Fibroblast of pulmonary artery (primary cell): ENCODE data around the gene B3GALT4.

Experiments used
- DNase-seq: peaks from one replicate; pipeline ENCODE4 v3.0.0-alpha.2; 2010; ENCODE audit warnings: low read depth
- H3K4me3 ChIP-seq: replicated peaks from 2 replicates; pipeline ENCODE4 v1.5.1; 2011; ENCODE audit warnings: low read depth, mild to moderate bottlenecking, control low read depth, low read length, moderate library complexity
- TF ChIP-seq, protein P1 (sequence below): IDR thresholded peaks from 2 replicates; pipeline ENCODE4 v1.5.1; 2011; ENCODE audit warnings: mild to moderate bottlenecking, control low read depth, low read length, inconsistent platforms; ENCODE audit errors: missing control alignments

Gene B3GALT4

DNA sequence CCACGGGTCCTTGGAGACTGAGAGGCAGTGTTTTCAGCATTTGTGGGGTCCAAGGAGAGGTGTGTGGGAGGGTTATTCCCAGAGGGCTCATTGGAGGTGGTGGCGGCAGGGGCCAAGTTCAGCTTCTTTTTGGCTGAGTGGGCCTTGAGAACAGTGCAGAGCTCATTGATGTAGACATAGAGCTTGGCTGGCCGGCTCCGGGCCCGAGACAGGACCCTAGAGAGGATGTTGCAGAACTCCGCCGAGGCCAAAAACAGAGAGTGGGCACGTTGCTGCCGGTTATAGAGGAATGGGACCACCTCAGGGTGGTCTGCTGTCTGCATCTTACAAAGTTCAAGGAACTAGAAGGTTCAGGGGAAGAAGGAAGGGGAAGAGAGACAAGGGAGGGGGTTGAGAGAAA is 44.3 kb downstream of the B3GALT4 start:
- TF ChIP-seq, protein P1, sequence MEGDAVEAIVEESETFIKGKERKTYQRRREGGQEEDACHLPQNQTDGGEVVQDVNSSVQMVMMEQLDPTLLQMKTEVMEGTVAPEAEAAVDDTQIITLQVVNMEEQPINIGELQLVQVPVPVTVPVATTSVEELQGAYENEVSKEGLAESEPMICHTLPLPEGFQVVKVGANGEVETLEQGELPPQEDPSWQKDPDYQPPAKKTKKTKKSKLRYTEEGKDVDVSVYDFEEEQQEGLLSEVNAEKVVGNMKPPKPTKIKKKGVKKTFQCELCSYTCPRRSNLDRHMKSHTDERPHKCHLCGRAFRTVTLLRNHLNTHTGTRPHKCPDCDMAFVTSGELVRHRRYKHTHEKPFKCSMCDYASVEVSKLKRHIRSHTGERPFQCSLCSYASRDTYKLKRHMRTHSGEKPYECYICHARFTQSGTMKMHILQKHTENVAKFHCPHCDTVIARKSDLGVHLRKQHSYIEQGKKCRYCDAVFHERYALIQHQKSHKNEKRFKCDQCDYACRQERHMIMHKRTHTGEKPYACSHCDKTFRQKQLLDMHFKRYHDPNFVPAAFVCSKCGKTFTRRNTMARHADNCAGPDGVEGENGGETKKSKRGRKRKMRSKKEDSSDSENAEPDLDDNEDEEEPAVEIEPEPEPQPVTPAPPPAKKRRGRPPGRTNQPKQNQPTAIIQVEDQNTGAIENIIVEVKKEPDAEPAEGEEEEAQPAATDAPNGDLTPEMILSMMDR = no peak
- DNase-seq = no peak
- H3K4me3 ChIP-seq = peak overlapping the region; percentile 87

DNA sequence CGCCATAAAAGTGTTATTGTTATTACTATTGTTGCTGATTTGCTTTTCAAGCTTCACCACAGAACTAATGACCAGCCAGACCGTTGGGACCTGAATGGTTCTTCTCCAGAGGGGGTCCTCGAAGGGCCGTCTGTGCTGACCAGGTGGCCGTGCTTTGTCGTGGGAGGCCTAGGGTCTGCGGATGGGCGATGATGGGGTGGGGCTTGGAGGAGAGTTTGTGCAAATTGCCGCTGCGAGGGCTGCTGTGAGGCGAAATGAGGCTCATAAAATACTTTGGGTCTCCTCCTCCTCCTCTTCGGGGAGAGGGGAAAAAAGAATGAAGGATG is 46.7 kb downstream of the B3GALT4 start:
- no peak for DNase-seq
- H3K4me3 ChIP-seq = peak overlapping the region; percentile 87
- TF ChIP-seq, protein P1 = no peak

DNA sequence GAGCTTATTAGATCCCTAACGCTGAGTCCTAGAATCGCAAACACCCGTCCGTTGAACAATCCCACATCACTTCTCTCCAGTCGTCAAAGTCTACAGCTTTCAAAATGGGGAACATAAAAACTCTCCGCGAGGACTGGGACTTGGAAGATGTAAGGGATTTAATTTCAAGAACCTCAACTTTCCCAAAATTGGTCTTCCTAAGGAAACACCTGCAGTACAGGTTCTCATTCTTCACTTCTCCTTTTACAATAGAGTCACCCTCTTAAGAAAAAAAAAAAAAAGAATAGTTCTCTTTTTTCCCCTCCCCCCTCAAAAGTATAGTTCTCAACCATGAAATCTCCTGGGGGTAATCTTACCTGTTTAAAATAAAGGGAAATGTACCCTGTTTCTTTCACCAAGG is 47.2 kb downstream of the B3GALT4 start:
- no peak for DNase-seq
- TF ChIP-seq, protein P1 = no peak
- no peak overlapping the region for H3K4me3 ChIP-seq
